Left cardiac atrium (tissue), 4 donors: ENCODE results near the gene NUDT8. TPM values are rescaled to one million over a fixed set of nuclear protein-coding genes. Genes with fewer than 3 reads are reported as not detected.
"Not testable (repeated sequence)": the region's sequence is repeated elsewhere in the genome, so short reads cannot be mapped to it uniquely, and the experiment has no call there.

Experiments used
- ATAC-seq, 2 donors: fragments of 200-7000 bp; cut with Tn5 transposase; one replicate each; pipeline ENCODE4 v1.9.1; 2020; ENCODE audit warnings: mild to moderate bottlenecking in 2 of 2, moderate library complexity in 2 of 2
- DNase-seq: peaks from one replicate; pipeline ENCODE4 v3.0.0-alpha.2; 2020
- intact Hi-C, 2 donors: fragments of 100-400 bp; cut with DNase I; formaldehyde crosslinking; loops; one replicate each; pipeline versions ENCODE4 v1.14.1 to v1.15.1; 2022 to 2023
- total RNA-seq, 2 donors: library from RNA; stranded (reverse); fragmentation: NEBNext Ultra II Directional; extraction: Animal tissue kit (Norgen Biotek cat#: 25700); gene quantifications; one replicate each; pipeline ENCODE4 v1.2.1, GENCODE V29; 2021
- donor health status: DM: no; HTN: yes; CAD: no.
- donor health status: DM: no; HTN: yes; CAD: no; lungs with severe emphysema.
- donor health status: DM: yes; HTN: yes; CAD: no.
- donor health status: Dilated cardiomyopathy.

The NUDT8 gene
- total RNA-seq, 2 donors from 2014 or later = 60.1 to 61.7 TPM

GRCh38 chr11:67662835-67663531, 33.2 kb upstream of the NUDT8 start:
- intact Hi-C loops = no loop called here
- ATAC-seq (no peak), DNase-seq (no peak)

- ATAC-seq (no peak), DNase-seq (no peak)
- intact Hi-C loops = no loop called here
Observed at GRCh38 chr11:67662142-67662834, 32.6 kb upstream of the NUDT8 start.

- DNase-seq, intact Hi-C loops, ATAC-seq: not testable (repeated sequence)
Observed at GRCh38 chr11:67660752-67661151, 31.0 kb upstream of the NUDT8 start.

- ATAC-seq, DNase-seq, intact Hi-C loops: not testable (repeated sequence)
Observed at GRCh38 chr11:67659651-67660165, 30.0 kb upstream of the NUDT8 start.

- intact Hi-C loops = no loop called here
- ATAC-seq = no peak
- DNase-seq = no peak
Observed at GRCh38 chr11:67657300-67657699, 27.6 kb upstream of the NUDT8 start.

- ATAC-seq (no peak), DNase-seq (no peak)
- intact Hi-C loops = no loop called here
Observed at GRCh38 chr11:67656278-67656922, 26.7 kb upstream of the NUDT8 start.

- ATAC-seq (no peak), DNase-seq (no peak)
- intact Hi-C loops = no loop called here
Observed at GRCh38 chr11:67654225-67654624, 24.5 kb upstream of the NUDT8 start.

GRCh38 chr11:67652965-67653845, 23.5 kb upstream of the NUDT8 start:
- intact Hi-C loops = no loop called here
- no peak for ATAC-seq
- no peak for DNase-seq

GRCh38 chr11:67651976-67652781, 22.4 kb upstream of the NUDT8 start:
- no peak for ATAC-seq
- intact Hi-C loops = no loop called here
- no peak for DNase-seq

GRCh38 chr11:67649634-67650510, 20.1 kb upstream of the NUDT8 start:
- no peak for DNase-seq
- no peak for ATAC-seq
- intact Hi-C loops = no loop called here

- intact Hi-C loops = no loop called here
- DNase-seq (peak; percentile 19), ATAC-seq (no peak)
Observed at GRCh38 chr11:67648796-67649613, 19.3 kb upstream of the NUDT8 start.

- DNase-seq (peak; percentile 18), ATAC-seq (no peak)
- intact Hi-C loops = no loop called here
Observed at GRCh38 chr11:67648140-67648795, 18.5 kb upstream of the NUDT8 start.

GRCh38 chr11:67647471-67647870, 17.7 kb upstream of the NUDT8 start:
- ATAC-seq = no peak
- intact Hi-C loops = no loop called here
- DNase-seq = peak; percentile 15

- peak; percentile 22 for DNase-seq
Observed at GRCh38 chr11:67646535-67647336, 17.0 kb upstream of the NUDT8 start.

More at GRCh38 chr11:67646535-67647336, 17.0 kb upstream of the NUDT8 start:
- intact Hi-C loops = no loop called here
- no peak for ATAC-seq
